ENCODE data around the gene GRB2. TPM values are rescaled to one million over a fixed set of nuclear protein-coding genes. Genes with fewer than 3 reads are reported as not detected.

GRB2 gene
- polyA plus RNA-seq, 3 donors: 164 to 338 (median 262) TPM

DNA sequence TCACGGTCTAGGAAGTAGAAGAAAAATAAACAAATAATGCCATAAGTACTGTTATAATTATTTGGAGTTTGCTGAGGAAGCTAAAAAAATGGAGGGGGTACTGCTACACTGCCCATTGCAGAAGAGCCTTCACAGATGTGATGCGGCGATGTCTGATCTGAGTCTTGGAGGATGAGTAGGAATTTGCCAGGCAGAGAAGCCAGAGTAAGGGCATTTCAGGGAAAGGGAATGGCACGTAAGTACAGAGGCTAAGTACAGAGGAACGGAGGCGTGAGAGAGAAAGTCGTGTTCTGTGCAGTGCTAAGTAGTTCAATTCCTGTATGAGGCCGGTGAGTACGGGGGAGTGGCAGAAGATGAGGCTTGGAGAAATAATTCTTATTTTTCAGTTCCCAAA lies 741 bp upstream of the GRB2 start:
- Mint-ChIP-seq H3K27ac (peak overlapping the region; percentile 47 to 99 (median 97)), H3K4me1 (peaks cover 33% of the 10 kb centered on the region), H3K4me3 (peak overlapping the region; percentile 90 to 98), H3K27me3 (ENCODE audit: low read depth in 3 of 3) (peaks cover 0 to 4% (median 0%) of the 10 kb centered on the region in 3 donors), H3K36me3 (peaks cover 4 to 8% of the 10 kb centered on the region in 2 donors), H3K9me3 (peaks cover 0 to 3% (median 0%) of the 10 kb centered on the region in 7 donors)
- peak overlapping the region in 1 of 2 donors; percentile 95 for H3K27ac ChIP-seq (ENCODE audit: low read depth in 1 of 2, low read length in 2 of 2)
- intact Hi-C loops (cut with micrococcal nuclease): loop anchor here in 1 of 2 donors (5.0 kb wide), 1 partner anchor 134 kb away; the partner anchor contains the start of gene MIF4GD
- 16% methylated on average over 6 of the region's 9 CpGs for WGBS (ENCODE audit: insufficient coverage)
- no peaks in the 10 kb centered on the region for H3K36me3 ChIP-seq (replicated peaks in 1 of 2; ENCODE audit: control insufficient read depth in 1 of 2, insufficient read depth in 2 of 2, low read length in 2 of 2)
- TF ChIP-seq, protein P1, sequence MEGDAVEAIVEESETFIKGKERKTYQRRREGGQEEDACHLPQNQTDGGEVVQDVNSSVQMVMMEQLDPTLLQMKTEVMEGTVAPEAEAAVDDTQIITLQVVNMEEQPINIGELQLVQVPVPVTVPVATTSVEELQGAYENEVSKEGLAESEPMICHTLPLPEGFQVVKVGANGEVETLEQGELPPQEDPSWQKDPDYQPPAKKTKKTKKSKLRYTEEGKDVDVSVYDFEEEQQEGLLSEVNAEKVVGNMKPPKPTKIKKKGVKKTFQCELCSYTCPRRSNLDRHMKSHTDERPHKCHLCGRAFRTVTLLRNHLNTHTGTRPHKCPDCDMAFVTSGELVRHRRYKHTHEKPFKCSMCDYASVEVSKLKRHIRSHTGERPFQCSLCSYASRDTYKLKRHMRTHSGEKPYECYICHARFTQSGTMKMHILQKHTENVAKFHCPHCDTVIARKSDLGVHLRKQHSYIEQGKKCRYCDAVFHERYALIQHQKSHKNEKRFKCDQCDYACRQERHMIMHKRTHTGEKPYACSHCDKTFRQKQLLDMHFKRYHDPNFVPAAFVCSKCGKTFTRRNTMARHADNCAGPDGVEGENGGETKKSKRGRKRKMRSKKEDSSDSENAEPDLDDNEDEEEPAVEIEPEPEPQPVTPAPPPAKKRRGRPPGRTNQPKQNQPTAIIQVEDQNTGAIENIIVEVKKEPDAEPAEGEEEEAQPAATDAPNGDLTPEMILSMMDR (IDR thresholded peaks at IDR 0.05): no peak
- H2AFZ ChIP-seq (ENCODE audit: insufficient read depth, low read depth, low read length, poor library complexity, severe bottlenecking): peak overlapping the region; percentile 87
- peak overlapping the region; percentile 84 for H3K4me2 ChIP-seq (replicated peaks; ENCODE audit: extremely low read depth, low read length, poor library complexity, severe bottlenecking)
- DNase-seq: peak in 1 of 3 donors; percentile 22
- peaks cover 34 to 37% of the 10 kb centered on the region in 2 donors for H3K4me1 ChIP-seq (ENCODE audit: control insufficient read depth in 1 of 2, insufficient read depth in 2 of 2, low read length in 2 of 2)
- H3K9me3 ChIP-seq (replicated peaks in 1 of 2; ENCODE audit: control insufficient read depth in 1 of 2, insufficient read depth in 1 of 2, low read length in 2 of 2): no peaks in the 10 kb centered on the region
- peak overlapping the region; percentile 99 for H3K9ac ChIP-seq (ENCODE audit: insufficient read depth, low read length, poor library complexity, severe bottlenecking)
- H3K79me2 ChIP-seq (ENCODE audit: insufficient read depth, low read length): peaks cover 67% of the 10 kb centered on the region
- peak overlapping the region; percentile 78 to 100 (median 88) for H3K4me3 ChIP-seq (replicated peaks in 1 of 3; ENCODE audit: low read depth in 2 of 3, low read length in 3 of 3)
- peaks cover 50% of the 10 kb centered on the region for H4K20me1 ChIP-seq (ENCODE audit: insufficient read depth, low read length)
- H3K27me3 ChIP-seq (ENCODE audit: control insufficient read depth in 2 of 2, insufficient read depth in 2 of 2, low read length in 2 of 2): no peaks in the 10 kb centered on the region

DNA sequence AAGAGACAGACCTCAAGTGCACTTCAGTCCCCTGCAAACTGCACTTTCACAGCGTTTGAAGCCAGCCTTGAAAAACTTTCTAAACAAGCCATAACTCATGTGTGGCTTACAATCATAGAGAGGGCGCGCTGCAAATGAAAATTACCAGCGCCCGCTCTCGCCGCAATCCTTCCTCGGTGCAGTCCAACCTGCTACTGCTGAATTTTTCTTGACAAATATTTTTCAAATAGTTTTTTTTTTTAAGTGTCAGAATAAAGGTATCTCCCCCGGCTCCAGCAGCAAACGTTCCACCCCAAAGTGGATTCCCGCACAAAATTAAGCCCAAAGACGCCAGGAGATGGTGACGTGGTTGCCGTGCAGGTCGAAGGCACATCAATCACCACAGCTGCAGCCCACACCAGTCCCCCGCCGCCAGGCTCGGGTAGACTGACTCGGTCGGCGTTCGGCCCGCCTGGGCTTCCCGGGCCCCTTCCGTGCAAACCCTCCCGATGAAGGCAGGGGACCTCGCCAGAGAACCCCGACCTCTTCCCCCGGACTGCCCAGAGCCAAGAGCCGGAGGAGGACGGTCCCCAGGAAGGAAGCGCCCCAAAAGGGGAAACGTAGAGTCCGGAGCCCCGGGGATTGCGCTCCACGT lies 630 bp downstream of the GRB2 start:
- Mint-ChIP-seq H3K27me3 (ENCODE audit: low read depth in 3 of 3) (peaks cover 0 to 4% (median 0%) of the 10 kb centered on the region in 3 donors), H3K4me1 (peaks cover 44% of the 10 kb centered on the region), H3K36me3 (peaks cover 10 to 20% of the 10 kb centered on the region in 2 donors), H3K4me3 (peak overlapping the region; percentile 98 to 99), H3K27ac (peak overlapping the region; percentile 97 to 100 (median 98)), H3K9me3 (peaks cover 0 to 3% (median 0%) of the 10 kb centered on the region in 7 donors)
- H3K4me1 ChIP-seq (ENCODE audit: control insufficient read depth in 1 of 2, insufficient read depth in 2 of 2, low read length in 2 of 2): peaks cover 48 to 51% of the 10 kb centered on the region in 2 donors
- no peaks in the 10 kb centered on the region for H3K27me3 ChIP-seq (ENCODE audit: control insufficient read depth in 2 of 2, insufficient read depth in 2 of 2, low read length in 2 of 2)
- TF ChIP-seq, protein P1 (IDR thresholded peaks at IDR 0.05): peak; percentile 21
- H3K9me3 ChIP-seq (replicated peaks in 1 of 2; ENCODE audit: control insufficient read depth in 1 of 2, insufficient read depth in 1 of 2, low read length in 2 of 2): no peaks in the 10 kb centered on the region
- peak overlapping the region; percentile 56 for H2AFZ ChIP-seq (ENCODE audit: insufficient read depth, low read depth, low read length, poor library complexity, severe bottlenecking)
- H3K4me2 ChIP-seq (replicated peaks; ENCODE audit: extremely low read depth, low read length, poor library complexity, severe bottlenecking): peak overlapping the region; percentile 84
- intact Hi-C loops (cut with micrococcal nuclease): loop anchor here (2.0 to 5.0 kb wide), 3 partner anchors 82 to 133 kb away; partner anchors contain the start of gene MIF4GD (in 1 of the 2)
- peak in 2 of 3 donors; percentile 41 to 52 for DNase-seq
- peaks cover 80% of the 10 kb centered on the region for H3K79me2 ChIP-seq (ENCODE audit: insufficient read depth, low read length)
- H4K20me1 ChIP-seq (ENCODE audit: insufficient read depth, low read length): peaks cover 64% of the 10 kb centered on the region
- H3K27ac ChIP-seq (ENCODE audit: low read depth in 1 of 2, low read length in 2 of 2): peak overlapping the region; percentile 91 to 95
- peaks cover 0 to 8% of the 10 kb centered on the region in 2 donors for H3K36me3 ChIP-seq (replicated peaks in 1 of 2; ENCODE audit: control insufficient read depth in 1 of 2, insufficient read depth in 2 of 2, low read length in 2 of 2)
- peak overlapping the region; percentile 99 for H3K9ac ChIP-seq (ENCODE audit: insufficient read depth, low read length, poor library complexity, severe bottlenecking)
- H3K4me3 ChIP-seq (replicated peaks in 1 of 3; ENCODE audit: low read depth in 2 of 3, low read length in 3 of 3): peak overlapping the region; percentile 88 to 100 (median 93)
- WGBS (ENCODE audit: insufficient coverage): under 1% methylated on average over 30 of the region's 37 CpGs
